ENCODE data around the gene PCDHGB5. TPM values are rescaled to one million over a fixed set of nuclear protein-coding genes. Genes with fewer than 3 reads are reported as not detected.
A peak's percentile ranks its signal among the peaks of the same experiment; 100 is the strongest.

The PCDHGB5 gene
- polyA plus RNA-seq, 3 donors, result 0.01 to 0.08 TPM; not detected in 1

DNA sequence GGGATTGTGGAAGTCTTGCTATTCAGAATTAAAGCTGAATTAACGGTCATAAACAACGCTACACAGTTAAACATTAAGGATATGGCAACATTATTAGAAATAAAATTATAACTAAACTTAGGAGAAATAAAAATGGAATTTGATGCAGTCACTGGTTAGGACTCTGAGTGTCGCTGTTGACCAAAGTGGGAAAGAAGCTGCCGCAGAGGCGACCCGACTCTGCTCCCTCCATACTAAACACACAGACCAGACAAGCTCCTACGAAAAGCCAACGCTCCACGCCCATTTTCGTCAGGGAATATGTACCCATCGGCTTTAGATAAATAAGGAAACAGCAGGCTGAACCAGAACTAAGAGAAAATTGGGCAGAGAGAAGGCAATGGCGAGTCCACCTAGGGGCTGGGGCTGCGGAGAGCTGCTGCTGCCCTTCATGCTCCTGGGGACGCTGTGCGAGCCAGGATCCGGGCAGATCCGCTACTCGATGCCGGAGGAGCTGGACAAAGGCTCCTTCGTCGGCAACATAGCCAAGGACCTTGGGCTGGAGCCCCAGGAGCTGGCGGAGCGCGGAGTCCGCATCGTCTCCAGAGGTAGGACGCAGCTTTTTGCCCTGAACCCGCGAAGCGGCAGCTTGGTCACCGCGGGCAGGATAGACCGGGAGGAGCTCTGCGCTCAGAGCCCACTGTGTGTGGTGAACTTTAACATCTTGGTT, 33.6 kb upstream of the PCDHGB5 start, which contains the start of gene PCDHGA5:
TSS of gene PCDHGA5 (plus strand) at position 211 of the 709 bp plus-strand sequence. CDS start at position 380, 169 bp downstream.
- Histone ChIP-seq H4K20me1 (ENCODE audit: insufficient read depth, low read length) (no peaks in the 10 kb centered on the region), H3K79me2 (ENCODE audit: insufficient read depth, low read length) (no peaks in the 10 kb centered on the region), H3K4me2 (replicated peaks; ENCODE audit: extremely low read depth, low read length, poor library complexity, severe bottlenecking) (no peak within 1 kb of the TSS), H3K4me3 (replicated peaks in 1 of 3; ENCODE audit: low read depth in 2 of 3, low read length in 3 of 3) (no peak within 1 kb of the TSS), H3K9me3 (replicated peaks in 1 of 2; ENCODE audit: control insufficient read depth in 1 of 2, insufficient read depth in 1 of 2, low read length in 2 of 2) (peaks cover 55 to 72% of the 10 kb centered on the region in 2 donors), H3K27ac (ENCODE audit: low read depth in 1 of 2, low read length in 2 of 2) (no peak within 1 kb of the TSS), H3K9ac (ENCODE audit: insufficient read depth, low read length, poor library complexity, severe bottlenecking) (no peak within 1 kb of the TSS), H3K36me3 (replicated peaks in 1 of 2; ENCODE audit: control insufficient read depth in 1 of 2, insufficient read depth in 2 of 2, low read length in 2 of 2) (no peaks in the 10 kb centered on the region), H3K4me1 (ENCODE audit: control insufficient read depth in 1 of 2, insufficient read depth in 2 of 2, low read length in 2 of 2) (no peaks in the 10 kb centered on the region), H2AFZ (ENCODE audit: insufficient read depth, low read depth, low read length, poor library complexity, severe bottlenecking) (no peak within 1 kb of the TSS), H3K27me3 (ENCODE audit: control insufficient read depth in 2 of 2, insufficient read depth in 2 of 2, low read length in 2 of 2) (peaks cover 53 to 94% of the 10 kb centered on the region in 2 donors)
- DNase-seq, result no peak
- 29% methylated on average over 31 of the region's 34 CpGs for WGBS (ENCODE audit: insufficient coverage)
- H3K36me3 Mint-ChIP-seq, result peaks cover 16 to 20% of the 10 kb centered on the region in 2 donors
- intact Hi-C loops (cut with micrococcal nuclease), result no loop called here
- H3K27ac Mint-ChIP-seq, result no peak within 1 kb of the TSS
- H3K4me1 Mint-ChIP-seq, result peaks cover 2% of the 10 kb centered on the region
- H3K27me3 Mint-ChIP-seq (ENCODE audit: low read depth in 3 of 3), result peaks cover 70 to 77% (median 72%) of the 10 kb centered on the region in 3 donors
- peaks cover 43 to 80% (median 72%) of the 10 kb centered on the region in 7 donors for H3K9me3 Mint-ChIP-seq
- TF ChIP-seq, protein P1, sequence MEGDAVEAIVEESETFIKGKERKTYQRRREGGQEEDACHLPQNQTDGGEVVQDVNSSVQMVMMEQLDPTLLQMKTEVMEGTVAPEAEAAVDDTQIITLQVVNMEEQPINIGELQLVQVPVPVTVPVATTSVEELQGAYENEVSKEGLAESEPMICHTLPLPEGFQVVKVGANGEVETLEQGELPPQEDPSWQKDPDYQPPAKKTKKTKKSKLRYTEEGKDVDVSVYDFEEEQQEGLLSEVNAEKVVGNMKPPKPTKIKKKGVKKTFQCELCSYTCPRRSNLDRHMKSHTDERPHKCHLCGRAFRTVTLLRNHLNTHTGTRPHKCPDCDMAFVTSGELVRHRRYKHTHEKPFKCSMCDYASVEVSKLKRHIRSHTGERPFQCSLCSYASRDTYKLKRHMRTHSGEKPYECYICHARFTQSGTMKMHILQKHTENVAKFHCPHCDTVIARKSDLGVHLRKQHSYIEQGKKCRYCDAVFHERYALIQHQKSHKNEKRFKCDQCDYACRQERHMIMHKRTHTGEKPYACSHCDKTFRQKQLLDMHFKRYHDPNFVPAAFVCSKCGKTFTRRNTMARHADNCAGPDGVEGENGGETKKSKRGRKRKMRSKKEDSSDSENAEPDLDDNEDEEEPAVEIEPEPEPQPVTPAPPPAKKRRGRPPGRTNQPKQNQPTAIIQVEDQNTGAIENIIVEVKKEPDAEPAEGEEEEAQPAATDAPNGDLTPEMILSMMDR (IDR thresholded peaks at IDR 0.05), result no peak
- H3K4me3 Mint-ChIP-seq, result peak within 1 kb of the TSS in 1 of 2 donors; percentile 71

DNA sequence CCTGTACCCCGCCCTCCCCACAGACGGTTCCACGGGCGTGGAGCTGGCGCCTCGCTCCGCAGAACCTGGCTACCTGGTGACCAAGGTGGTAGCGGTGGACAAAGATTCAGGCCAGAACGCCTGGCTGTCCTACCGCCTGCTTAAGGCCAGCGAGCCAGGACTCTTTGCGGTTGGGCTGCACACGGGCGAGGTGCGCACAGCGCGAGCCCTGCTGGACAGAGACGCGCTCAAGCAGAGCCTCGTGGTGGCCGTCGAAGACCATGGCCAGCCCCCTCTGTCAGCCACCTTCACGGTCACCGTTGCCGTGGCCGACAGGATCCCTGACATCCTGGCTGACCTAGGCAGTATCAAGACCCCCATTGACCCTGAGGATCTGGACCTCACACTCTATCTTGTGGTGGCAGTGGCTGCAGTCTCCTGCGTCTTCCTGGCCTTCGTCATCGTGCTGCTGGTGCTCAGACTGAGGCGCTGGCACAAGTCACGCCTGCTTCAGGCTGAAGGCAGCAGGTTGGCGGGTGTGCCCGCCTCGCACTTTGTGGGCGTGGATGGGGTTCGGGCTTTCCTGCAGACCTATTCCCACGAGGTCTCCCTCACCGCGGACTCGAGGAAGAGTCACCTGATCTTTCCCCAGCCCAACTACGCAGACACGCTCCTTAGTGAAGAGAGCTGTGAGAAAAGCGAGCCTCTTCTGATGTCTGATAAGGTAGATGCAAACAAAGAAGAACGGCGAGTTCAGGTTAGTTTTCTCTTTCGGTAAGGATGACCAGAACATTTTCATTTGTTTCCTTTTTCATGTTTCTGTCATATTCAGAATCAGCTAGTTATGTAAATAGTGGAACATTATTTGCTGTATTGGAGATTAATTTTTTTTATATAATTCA, 31.5 kb upstream of the PCDHGB5 start:
- no peaks in the 10 kb centered on the region for H3K79me2 ChIP-seq (ENCODE audit: insufficient read depth, low read length)
- WGBS (ENCODE audit: insufficient coverage), result 36% methylated on average over 31 of the region's 46 CpGs
- intact Hi-C loops (cut with micrococcal nuclease), result no loop called here

More for the DNA sequence above, 31.5 kb upstream of the PCDHGB5 start:
- Mint-ChIP-seq H3K36me3 (peaks cover 11 to 14% of the 10 kb centered on the region in 2 donors), H3K9me3 (peaks cover 41 to 79% (median 70%) of the 10 kb centered on the region in 7 donors), H3K27ac (no peak overlapping the region), H3K4me3 (peak overlapping the region in 1 of 2 donors; percentile 71), H3K27me3 (ENCODE audit: low read depth in 3 of 3) (peaks cover 70 to 80% (median 78%) of the 10 kb centered on the region in 3 donors), H3K4me1 (peaks cover 8% of the 10 kb centered on the region)
- DNase-seq, result no peak
- Histone ChIP-seq H3K27ac (ENCODE audit: low read depth in 1 of 2, low read length in 2 of 2) (no peak overlapping the region), H3K9ac (ENCODE audit: insufficient read depth, low read length, poor library complexity, severe bottlenecking) (no peak overlapping the region), H3K4me2 (replicated peaks; ENCODE audit: extremely low read depth, low read length, poor library complexity, severe bottlenecking) (no peak overlapping the region), H3K4me3 (replicated peaks in 1 of 3; ENCODE audit: low read depth in 2 of 3, low read length in 3 of 3) (no peak overlapping the region), H2AFZ (ENCODE audit: insufficient read depth, low read depth, low read length, poor library complexity, severe bottlenecking) (no peak overlapping the region), H4K20me1 (ENCODE audit: insufficient read depth, low read length) (no peaks in the 10 kb centered on the region), H3K9me3 (replicated peaks in 1 of 2; ENCODE audit: control insufficient read depth in 1 of 2, insufficient read depth in 1 of 2, low read length in 2 of 2) (peaks cover 52 to 68% of the 10 kb centered on the region in 2 donors), H3K27me3 (ENCODE audit: control insufficient read depth in 2 of 2, insufficient read depth in 2 of 2, low read length in 2 of 2) (peaks cover 57 to 97% of the 10 kb centered on the region in 2 donors), H3K4me1 (ENCODE audit: control insufficient read depth in 1 of 2, insufficient read depth in 2 of 2, low read length in 2 of 2) (no peaks in the 10 kb centered on the region), H3K36me3 (replicated peaks in 1 of 2; ENCODE audit: control insufficient read depth in 1 of 2, insufficient read depth in 2 of 2, low read length in 2 of 2) (no peaks in the 10 kb centered on the region)
- TF ChIP-seq, protein P1 (IDR thresholded peaks at IDR 0.05), result no peak
